Measurements from ENCODE around the gene IL1RAPL1. TPM values are rescaled to one million over a fixed set of nuclear protein-coding genes. Genes with fewer than 3 reads are reported as not detected.

Gene IL1RAPL1
- total and polyA plus RNA-seq, 2 donors (not counting 1 experiment from before 2014, with no cell fraction given), result 0.25 to 2.8 TPM

GRCh38 chrX:29941287-29941686, 1354.0 kb downstream of the IL1RAPL1 start:
- Histone ChIP-seq H3K27me3 (ENCODE audit: control insufficient read depth, insufficient read depth, low read length) (no peaks in the 10 kb centered on the region), H3K4me1 (ENCODE audit: control insufficient read depth, extremely low read depth, insufficient read depth, low read length) (no peaks in the 10 kb centered on the region), H3K9me3 (ENCODE audit: control insufficient read depth, insufficient read depth, low read depth, low read length) (no peaks in the 10 kb centered on the region), H3K27ac (ENCODE audit: insufficient read depth, low read length) (no peak overlapping the region), H3K4me2 (ENCODE audit: extremely low read depth, insufficient read depth, low read length) (no peak overlapping the region), H3K36me3 (ENCODE audit: control insufficient read depth, insufficient read depth, low read length) (no peaks in the 10 kb centered on the region), H3K4me3 (replicated peaks in 1 of 4; ENCODE audit: control extremely low read depth in 1 of 4, insufficient read depth in 1 of 4, low read depth in 3 of 4, low read length in 4 of 4) (no peak overlapping the region), H3K9ac (ENCODE audit: insufficient read depth, low read length) (no peak overlapping the region), H3K79me2 (ENCODE audit: control insufficient read depth, insufficient read depth, low read length) (no peaks in the 10 kb centered on the region), H4K20me1 (ENCODE audit: control insufficient read depth, extremely low read depth, insufficient read depth, low read length) (no peaks in the 10 kb centered on the region), H2AFZ (ENCODE audit: low read length) (no peak overlapping the region)
- no peak for TF ChIP-seq EZH2 (IDR thresholded peaks at IDR 0.05; ENCODE audit: low read length, missing control alignments)
- no peak for TF ChIP-seq CTCF (conservative IDR thresholded peaks at IDR 0.05 in 1 of 2, IDR thresholded peaks at IDR 0.05 in 1 of 2; ENCODE audit: low read depth in 1 of 2, low read length in 2 of 2)
- peak; percentile 11 to 29 for DNase-seq (ENCODE audit: low read depth in 2 of 2)

GRCh38 chrX:29947225-29947624, 1360.0 kb downstream of the IL1RAPL1 start:
- H3K9me3 ChIP-seq (ENCODE audit: control insufficient read depth, insufficient read depth, low read depth, low read length), result no peaks in the 10 kb centered on the region
- H2AFZ ChIP-seq (ENCODE audit: low read length), result no peak overlapping the region
- no peak overlapping the region for H3K27ac ChIP-seq (ENCODE audit: insufficient read depth, low read length)
- H3K4me3 ChIP-seq (replicated peaks in 1 of 4; ENCODE audit: control extremely low read depth in 1 of 4, insufficient read depth in 1 of 4, low read depth in 3 of 4, low read length in 4 of 4), result no peak overlapping the region
- H3K9ac ChIP-seq (ENCODE audit: insufficient read depth, low read length), result no peak overlapping the region
- DNase-seq (ENCODE audit: low read depth in 2 of 2), result no peak
- H3K36me3 ChIP-seq (ENCODE audit: control insufficient read depth, insufficient read depth, low read length), result no peaks in the 10 kb centered on the region
- no peaks in the 10 kb centered on the region for H3K79me2 ChIP-seq (ENCODE audit: control insufficient read depth, insufficient read depth, low read length)
- H3K4me1 ChIP-seq (ENCODE audit: control insufficient read depth, extremely low read depth, insufficient read depth, low read length), result no peaks in the 10 kb centered on the region
- H4K20me1 ChIP-seq (ENCODE audit: control insufficient read depth, extremely low read depth, insufficient read depth, low read length), result no peaks in the 10 kb centered on the region
- H3K4me2 ChIP-seq (ENCODE audit: extremely low read depth, insufficient read depth, low read length), result no peak overlapping the region
- no peaks in the 10 kb centered on the region for H3K27me3 ChIP-seq (ENCODE audit: control insufficient read depth, insufficient read depth, low read length)
- TF ChIP-seq EZH2 (IDR thresholded peaks at IDR 0.05; ENCODE audit: low read length, missing control alignments), result no peak
- no peak for TF ChIP-seq CTCF (conservative IDR thresholded peaks at IDR 0.05 in 1 of 2, IDR thresholded peaks at IDR 0.05 in 1 of 2; ENCODE audit: low read depth in 1 of 2, low read length in 2 of 2)

- no peaks in the 10 kb centered on the region for H3K36me3 ChIP-seq (ENCODE audit: control insufficient read depth, insufficient read depth, low read length)
- H3K9ac ChIP-seq (ENCODE audit: insufficient read depth, low read length), result no peak overlapping the region
- no peak overlapping the region for H3K4me2 ChIP-seq (ENCODE audit: extremely low read depth, insufficient read depth, low read length)
- H3K27me3 ChIP-seq (ENCODE audit: control insufficient read depth, insufficient read depth, low read length), result no peaks in the 10 kb centered on the region
- no peak for TF ChIP-seq CTCF (conservative IDR thresholded peaks at IDR 0.05 in 1 of 2, IDR thresholded peaks at IDR 0.05 in 1 of 2; ENCODE audit: low read depth in 1 of 2, low read length in 2 of 2)
- no peak for TF ChIP-seq EZH2 (IDR thresholded peaks at IDR 0.05; ENCODE audit: low read length, missing control alignments)
- no peaks in the 10 kb centered on the region for H3K4me1 ChIP-seq (ENCODE audit: control insufficient read depth, extremely low read depth, insufficient read depth, low read length)
- no peak overlapping the region for H2AFZ ChIP-seq (ENCODE audit: low read length)
- H3K27ac ChIP-seq (ENCODE audit: insufficient read depth, low read length), result no peak overlapping the region
- no peaks in the 10 kb centered on the region for H3K9me3 ChIP-seq (ENCODE audit: control insufficient read depth, insufficient read depth, low read depth, low read length)
- peak; percentile 44 to 48 for DNase-seq (ENCODE audit: low read depth in 2 of 2)
- H3K79me2 ChIP-seq (ENCODE audit: control insufficient read depth, insufficient read depth, low read length), result no peaks in the 10 kb centered on the region
- no peak overlapping the region for H3K4me3 ChIP-seq (replicated peaks in 1 of 4; ENCODE audit: control extremely low read depth in 1 of 4, insufficient read depth in 1 of 4, low read depth in 3 of 4, low read length in 4 of 4)
- no peaks in the 10 kb centered on the region for H4K20me1 ChIP-seq (ENCODE audit: control insufficient read depth, extremely low read depth, insufficient read depth, low read length)
Observed at GRCh38 chrX:29948653-29949052, 1361.4 kb downstream of the IL1RAPL1 start.

All from fibroblast of lung (primary cell).